A549 (cell line): ENCODE data around the gene ARHGAP10.

Experiments
- BHLHE40 ChIP-seq: IDR thresholded peaks from 2 replicates; pipeline ENCODE4 v1.6.1; 2012; ENCODE audit warnings: low read depth, low read length, inconsistent platforms
- CEBPB ChIP-seq, 2 experiments: fragments of >200 bp in 1 of 2; sonication (Bioruptor Twin) in 1 of 2; formaldehyde crosslinking in 1 of 2; IDR thresholded peaks; 2 replicates each; pipeline ENCODE4 v1.6.1; 2012 to 2016
- HOXA7 ChIP-seq: fragments of 250-450 bp; sonication (Bioruptor Pico); IDR thresholded peaks from 2 replicates; pipeline ENCODE4 v1.5.0; 2020; ENCODE audit warnings: mild to moderate bottlenecking, moderate library complexity
- JUN ChIP-seq, 2 experiments: fragments of >200 bp; sonication (Bioruptor Twin); formaldehyde crosslinking; IDR thresholded peaks; 2 replicates in 1 of 2; 3 replicates in 1 of 2; pipeline ENCODE4 v1.6.1; 2016 to 2017
- NPAS2 ChIP-seq: fragments of 250-450 bp; sonication (Bioruptor Pico); IDR thresholded peaks from 2 replicates; pipeline ENCODE4 v1.8.0; 2022; ENCODE audit warnings: mild to moderate bottlenecking, moderate library complexity, borderline replicate concordance
- POLR2A ChIP-seq: IDR thresholded peaks from 2 replicates; pipeline ENCODE4 v1.6.1; 2012; ENCODE audit warnings: mild to moderate bottlenecking, low read length
- TF ChIP-seq, protein P1 (sequence below): fragments of >200 bp; sonication (Bioruptor Twin); formaldehyde crosslinking; IDR thresholded peaks from 3 replicates; pipeline ENCODE4 v1.5.1; 2016
- TF ChIP-seq, protein P2 (sequence below): fragments of 200-600 bp; sonication (generic); IDR thresholded peaks from 2 replicates; pipeline ENCODE4 v1.6.1; 2016; ENCODE audit warnings: antibody characterized with exemption, mild to moderate bottlenecking, moderate library complexity

DNA sequence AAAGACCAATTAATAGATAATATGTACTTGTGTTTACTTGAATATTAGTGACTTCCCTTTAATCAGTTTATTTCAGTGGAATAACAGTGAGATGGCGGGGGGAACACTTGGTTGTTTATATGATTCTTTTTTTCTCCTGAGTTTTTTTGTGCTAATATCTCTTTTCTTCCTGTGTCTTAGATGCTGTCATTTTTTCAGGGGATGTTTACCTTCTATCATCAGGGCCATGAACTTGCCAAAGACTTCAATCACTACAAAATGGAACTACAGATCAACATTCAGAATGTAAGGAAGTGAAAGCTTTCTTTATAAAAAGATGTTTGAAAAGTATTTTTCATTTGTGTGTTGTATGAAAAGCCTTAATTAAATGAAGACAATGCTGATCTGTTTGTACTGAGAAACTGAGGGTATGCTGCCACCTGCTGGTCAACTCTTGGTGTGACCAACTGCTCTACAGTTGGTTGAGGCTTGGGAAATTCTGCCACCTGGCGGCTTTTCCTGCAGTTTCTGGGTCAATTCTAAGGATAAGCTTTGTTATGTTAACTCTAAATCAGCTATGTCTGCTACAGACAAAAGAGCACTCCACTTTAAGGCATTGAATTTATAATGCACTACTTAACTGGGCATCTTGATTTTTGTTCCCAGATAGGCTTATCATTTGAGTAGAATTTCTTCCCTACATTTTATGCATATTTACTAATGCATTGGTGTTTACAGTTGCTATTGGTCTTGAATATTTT lies 134.8 kb downstream of the ARHGAP10 start:
- TF ChIP-seq, protein P1, sequence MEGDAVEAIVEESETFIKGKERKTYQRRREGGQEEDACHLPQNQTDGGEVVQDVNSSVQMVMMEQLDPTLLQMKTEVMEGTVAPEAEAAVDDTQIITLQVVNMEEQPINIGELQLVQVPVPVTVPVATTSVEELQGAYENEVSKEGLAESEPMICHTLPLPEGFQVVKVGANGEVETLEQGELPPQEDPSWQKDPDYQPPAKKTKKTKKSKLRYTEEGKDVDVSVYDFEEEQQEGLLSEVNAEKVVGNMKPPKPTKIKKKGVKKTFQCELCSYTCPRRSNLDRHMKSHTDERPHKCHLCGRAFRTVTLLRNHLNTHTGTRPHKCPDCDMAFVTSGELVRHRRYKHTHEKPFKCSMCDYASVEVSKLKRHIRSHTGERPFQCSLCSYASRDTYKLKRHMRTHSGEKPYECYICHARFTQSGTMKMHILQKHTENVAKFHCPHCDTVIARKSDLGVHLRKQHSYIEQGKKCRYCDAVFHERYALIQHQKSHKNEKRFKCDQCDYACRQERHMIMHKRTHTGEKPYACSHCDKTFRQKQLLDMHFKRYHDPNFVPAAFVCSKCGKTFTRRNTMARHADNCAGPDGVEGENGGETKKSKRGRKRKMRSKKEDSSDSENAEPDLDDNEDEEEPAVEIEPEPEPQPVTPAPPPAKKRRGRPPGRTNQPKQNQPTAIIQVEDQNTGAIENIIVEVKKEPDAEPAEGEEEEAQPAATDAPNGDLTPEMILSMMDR: peak; percentile 99
- TF ChIP-seq HOXA7: no peak
- no peak for TF ChIP-seq CEBPB (IDR thresholded peaks at IDR 0.05)
- TF ChIP-seq BHLHE40: no peak
- no peak for TF ChIP-seq NPAS2 (CRISPR knock-in tag)
- TF ChIP-seq POLR2A: no peak
- TF ChIP-seq, protein P2, sequence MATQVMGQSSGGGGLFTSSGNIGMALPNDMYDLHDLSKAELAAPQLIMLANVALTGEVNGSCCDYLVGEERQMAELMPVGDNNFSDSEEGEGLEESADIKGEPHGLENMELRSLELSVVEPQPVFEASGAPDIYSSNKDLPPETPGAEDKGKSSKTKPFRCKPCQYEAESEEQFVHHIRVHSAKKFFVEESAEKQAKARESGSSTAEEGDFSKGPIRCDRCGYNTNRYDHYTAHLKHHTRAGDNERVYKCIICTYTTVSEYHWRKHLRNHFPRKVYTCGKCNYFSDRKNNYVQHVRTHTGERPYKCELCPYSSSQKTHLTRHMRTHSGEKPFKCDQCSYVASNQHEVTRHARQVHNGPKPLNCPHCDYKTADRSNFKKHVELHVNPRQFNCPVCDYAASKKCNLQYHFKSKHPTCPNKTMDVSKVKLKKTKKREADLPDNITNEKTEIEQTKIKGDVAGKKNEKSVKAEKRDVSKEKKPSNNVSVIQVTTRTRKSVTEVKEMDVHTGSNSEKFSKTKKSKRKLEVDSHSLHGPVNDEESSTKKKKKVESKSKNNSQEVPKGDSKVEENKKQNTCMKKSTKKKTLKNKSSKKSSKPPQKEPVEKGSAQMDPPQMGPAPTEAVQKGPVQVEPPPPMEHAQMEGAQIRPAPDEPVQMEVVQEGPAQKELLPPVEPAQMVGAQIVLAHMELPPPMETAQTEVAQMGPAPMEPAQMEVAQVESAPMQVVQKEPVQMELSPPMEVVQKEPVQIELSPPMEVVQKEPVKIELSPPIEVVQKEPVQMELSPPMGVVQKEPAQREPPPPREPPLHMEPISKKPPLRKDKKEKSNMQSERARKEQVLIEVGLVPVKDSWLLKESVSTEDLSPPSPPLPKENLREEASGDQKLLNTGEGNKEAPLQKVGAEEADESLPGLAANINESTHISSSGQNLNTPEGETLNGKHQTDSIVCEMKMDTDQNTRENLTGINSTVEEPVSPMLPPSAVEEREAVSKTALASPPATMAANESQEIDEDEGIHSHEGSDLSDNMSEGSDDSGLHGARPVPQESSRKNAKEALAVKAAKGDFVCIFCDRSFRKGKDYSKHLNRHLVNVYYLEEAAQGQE: no peak
- no peak for TF ChIP-seq JUN (IDR thresholded peaks at IDR 0.05)
